SK-N-SH (cell line): ENCODE results near the gene TCIRG1. TPM values are rescaled to one million over a fixed set of nuclear protein-coding genes. Genes with fewer than 3 reads are reported as not detected.

Experiments used
- CTCF ChIA-PET: fragments of 300-600, 350-600 bp; formaldehyde crosslinking; extraction: SDS; loops from one replicate; lab custom pipeline; 2021; lab: Yijun Ruan, JAX
- POLR2A ChIA-PET: fragments of 350-600 bp; sonication (Branson Sonifier 250); formaldehyde crosslinking; extraction: SDS; loops from one replicate; lab custom pipeline; 2020; ENCODE audit warnings: antibody characterized with exemption, inconsistent platforms; lab: Yijun Ruan, JAX
- DNase-seq: peaks from one replicate; pipeline ENCODE4 v3.0.0; 2012
- H2AFZ ChIP-seq: fragments of 200-600 bp; sonication (generic); 2 replicates; pipeline ENCODE4 v1.8.1; 2016; ENCODE audit warnings: antibody characterized with exemption, mild to moderate bottlenecking, low read depth
- H3F3A ChIP-seq: fragments of 200-600 bp; sonication (generic); replicated peaks from 2 replicates; pipeline ENCODE3; 2016; ENCODE audit warnings: antibody characterized with exemption, mild to moderate bottlenecking; ENCODE audit not compliant: insufficient read depth
- H3K27ac ChIP-seq, 2 experiments: fragments of 200-500 bp in 1 of 2; fragments of 200-600 bp in 1 of 2; sonication (Bioruptor generic) in 1 of 2; sonication (generic), shearing (Covaris generic) in 1 of 2; 2 replicates each; pipeline versions ENCODE4 v1.5.1 to v1.6.1; 2014 to 2016; ENCODE audit warnings: low read depth in 2 of 2, inconsistent platforms in 1 of 2, low read length in 1 of 2, mild to moderate bottlenecking in 1 of 2, mixed read lengths in 1 of 2
- H3K27me3 ChIP-seq: fragments of 200-600 bp; sonication (generic), shearing (Covaris generic); 2 replicates; pipeline ENCODE4 v1.6.1; 2016; ENCODE audit warnings: mixed run types; ENCODE audit not compliant: insufficient read depth
- H3K36me3 ChIP-seq, 2 experiments: fragments of 200-500 bp in 1 of 2; fragments of 200-600 bp in 1 of 2; sonication (Bioruptor generic) in 1 of 2; sonication (generic) in 1 of 2; replicated peaks in 1 of 2; 2 replicates each; pipeline versions ENCODE3 to v1.5.1; 2014 to 2016; ENCODE audit warnings: low read length in 1 of 2, mild to moderate bottlenecking in 1 of 2; ENCODE audit not compliant: insufficient read depth in 2 of 2, control insufficient read depth in 1 of 2
- H3K4me1 ChIP-seq, 2 experiments: fragments of 200-500 bp in 1 of 2; fragments of 200-600 bp in 1 of 2; sonication (Bioruptor generic) in 1 of 2; sonication (generic), shearing (Covaris generic) in 1 of 2; 2 replicates each; pipeline versions ENCODE4 v1.5.1 to v1.6.1; 2014 to 2016; ENCODE audit warnings: low read depth in 1 of 2, low read length in 1 of 2, mixed run types in 1 of 2; ENCODE audit not compliant: insufficient read depth in 2 of 2, control insufficient read depth in 1 of 2
- H3K4me2 ChIP-seq: fragments of 200-600 bp; sonication (generic), shearing (Covaris generic); 2 replicates; pipeline ENCODE4 v1.6.1; 2017; ENCODE audit warnings: mixed run types
- H3K4me3 ChIP-seq, 2 experiments: fragments of 200-500 bp in 1 of 2; fragments of 200-600 bp in 1 of 2; sonication (Bioruptor generic) in 1 of 2; sonication (generic), shearing (Covaris generic) in 1 of 2; 2 replicates each; pipeline versions ENCODE4 v1.5.1 to v1.8.1; 2014 to 2016; ENCODE audit warnings: low read depth in 2 of 2, inconsistent platforms in 1 of 2, low read length in 1 of 2, mild to moderate bottlenecking in 1 of 2, mixed read lengths in 1 of 2, moderate library complexity in 1 of 2
- H3K79me2 ChIP-seq: fragments of 200-600 bp; sonication (generic); 2 replicates; pipeline ENCODE4 v1.8.1; 2017; ENCODE audit warnings: mild to moderate bottlenecking; ENCODE audit not compliant: insufficient read depth
- H3K9ac ChIP-seq: fragments of 200-600 bp; sonication (generic); 2 replicates; pipeline ENCODE4 v1.6.1; 2017; ENCODE audit warnings: mixed run types
- H3K9me2 ChIP-seq: fragments of 200-600 bp; sonication (generic); 2 replicates; pipeline ENCODE4 v1.6.1; 2017; ENCODE audit warnings: mixed run types
- H3K9me3 ChIP-seq: fragments of 200-600 bp; sonication (generic); 2 replicates; pipeline ENCODE4 v1.6.1; 2017; ENCODE audit warnings: mixed run types, mild to moderate bottlenecking, moderate library complexity
- H4K20me1 ChIP-seq: fragments of 200-600 bp; sonication (generic); 2 replicates; pipeline ENCODE4 v1.6.1; 2017; ENCODE audit warnings: mild to moderate bottlenecking, mixed run types; ENCODE audit not compliant: insufficient read depth
- CHD2 ChIP-seq: fragments of 150-350 bp; IDR thresholded peaks from 2 replicates; pipeline ENCODE4 v1.6.1; 2018; ENCODE audit warnings: low read length; ENCODE audit not compliant: partially characterized antibody
- EP300 ChIP-seq, 2 experiments: IDR thresholded peaks; 2 replicates each; pipeline versions ENCODE4 v1.4.0 to v1.6.1; 2012; ENCODE audit warnings: borderline replicate concordance in 1 of 2, low read depth in 1 of 2, low read length in 1 of 2
- FOSL2 ChIP-seq: IDR thresholded peaks from 2 replicates; pipeline ENCODE4 v1.4.0; 2012; ENCODE audit warnings: low read depth, mild to moderate bottlenecking, moderate library complexity, borderline replicate concordance
- GABPA ChIP-seq: IDR thresholded peaks from 2 replicates; pipeline ENCODE4 v1.4.0; 2012; ENCODE audit warnings: low read depth, mild to moderate bottlenecking
- MEF2A ChIP-seq: IDR thresholded peaks from 2 replicates; pipeline ENCODE4 v1.4.0; 2012; ENCODE audit warnings: low read depth, borderline replicate concordance
- MXI1 ChIP-seq: IDR thresholded peaks from 2 replicates; pipeline ENCODE4 v1.6.1; 2012; ENCODE audit warnings: mild to moderate bottlenecking, low read depth, low read length, improper control_type of control experiment
- POLR2AphosphoS5 ChIP-seq: IDR thresholded peaks from 2 replicates; pipeline ENCODE4 v1.6.1; 2012; ENCODE audit warnings: low read depth, low read length
- RCOR1 ChIP-seq: fragments of 150-350 bp; IDR thresholded peaks from 2 replicates; pipeline ENCODE4 v1.6.1; 2017; ENCODE audit warnings: antibody characterized with exemption, low read length
- SMC3 ChIP-seq: IDR thresholded peaks from 2 replicates; pipeline ENCODE4 v1.6.1; 2012; ENCODE audit warnings: low read depth, low read length, improper control_type of control experiment
- TEAD4 ChIP-seq: IDR thresholded peaks from 2 replicates; pipeline ENCODE4 v1.4.0; 2012; ENCODE audit warnings: mild to moderate bottlenecking, borderline replicate concordance; ENCODE audit not compliant: insufficient read depth
- YY1 ChIP-seq: IDR thresholded peaks from 2 replicates; pipeline ENCODE4 v1.4.0; 2012; ENCODE audit warnings: low read depth, mild to moderate bottlenecking
- WGBS: methylation state at CpG from one replicate; pipeline ENCODE4 v1.1.6; 2017; ENCODE audit warnings: low lambda C conversion rate; 5-methylcytosine and 5-hydroxymethylcytosine counted together
- polyA plus RNA-seq, 3 experiments: library from polyadenylated mRNA; depleted of rRNA; stranded (reverse); fragments of >200 nt; gene quantifications; 2 replicates each; pipeline ENCODE4 v1.2.3, GENCODE V29; 2012
- TF ChIP-seq, protein P1 (sequence below): fragments of 150-350 bp; IDR thresholded peaks from 2 replicates; pipeline ENCODE4 v1.6.1; 2017; ENCODE audit warnings: antibody characterized with exemption, low read length, low read depth, borderline replicate concordance
- TF ChIP-seq, protein P2 (sequence below): IDR thresholded peaks from 2 replicates; pipeline ENCODE4; 2012
- TF ChIP-seq, protein P3 (sequence below): IDR thresholded peaks from 2 replicates; pipeline ENCODE4 v1.4.0; 2012; ENCODE audit warnings: low read depth, borderline replicate concordance
- TF ChIP-seq, protein P4 (sequence below): fragments of 200-600 bp; sonication (generic); IDR thresholded peaks from 2 replicates; pipeline ENCODE4 v1.6.1; 2017; ENCODE audit warnings: antibody characterized with exemption, mild to moderate bottlenecking, moderate library complexity
- TF ChIP-seq, protein P5 (sequence below): IDR thresholded peaks from 2 replicates; pipeline ENCODE4 v1.4.0; 2012; ENCODE audit warnings: low read depth
- TF ChIP-seq, protein P6 (sequence below): IDR thresholded peaks from 2 replicates; pipeline ENCODE4 v1.4.0; 2012; ENCODE audit warnings: low read depth, borderline replicate concordance

Gene TCIRG1
- polyA plus RNA-seq, 1 of the 3 experiments (the other 2 are of a cell fraction) = 0.58 TPM

DNA sequence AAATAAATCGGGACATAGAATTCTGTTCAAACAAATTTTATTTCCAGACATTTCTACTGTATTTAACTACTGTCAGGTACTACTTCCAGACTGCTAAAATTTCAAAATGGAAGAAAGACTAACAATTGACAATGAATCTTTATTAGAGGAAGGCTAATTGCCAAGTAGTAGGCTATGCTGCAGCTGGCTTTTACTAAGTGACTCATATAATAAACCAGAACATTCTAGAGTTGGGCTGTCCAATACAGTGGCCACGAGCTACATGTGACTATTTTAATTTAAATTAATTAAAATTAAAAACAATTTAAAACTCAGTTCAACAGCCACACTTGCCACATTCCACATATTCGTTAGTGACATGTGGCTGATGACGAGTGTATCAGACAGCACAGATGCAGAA, 54.7 kb downstream of the TCIRG1 start:
- H3K27ac ChIP-seq = no peak overlapping the region
- ChIA-PET POLR2A (no interaction called here), CTCF (interaction anchor here (1.5 kb wide), 1 partner anchor 116 kb away, joined by 6 read pairs; no protein-coding TSS in a partner anchor)
- no peak for DNase-seq
- peaks cover 5% of the 10 kb centered on the region for H3F3A ChIP-seq
- H3K4me2 ChIP-seq = no peak overlapping the region
- no peaks in the 10 kb centered on the region for H3K27me3 ChIP-seq
- no peak overlapping the region for H3K9ac ChIP-seq
- no peaks in the 10 kb centered on the region for H3K9me3 ChIP-seq
- TF ChIP-seq YY1 = no peak
- no peak for TF ChIP-seq POLR2AphosphoS5
- TF ChIP-seq, protein P1, sequence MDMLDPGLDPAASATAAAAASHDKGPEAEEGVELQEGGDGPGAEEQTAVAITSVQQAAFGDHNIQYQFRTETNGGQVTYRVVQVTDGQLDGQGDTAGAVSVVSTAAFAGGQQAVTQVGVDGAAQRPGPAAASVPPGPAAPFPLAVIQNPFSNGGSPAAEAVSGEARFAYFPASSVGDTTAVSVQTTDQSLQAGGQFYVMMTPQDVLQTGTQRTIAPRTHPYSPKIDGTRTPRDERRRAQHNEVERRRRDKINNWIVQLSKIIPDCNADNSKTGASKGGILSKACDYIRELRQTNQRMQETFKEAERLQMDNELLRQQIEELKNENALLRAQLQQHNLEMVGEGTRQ = no peak
- TF ChIP-seq, protein P2, sequence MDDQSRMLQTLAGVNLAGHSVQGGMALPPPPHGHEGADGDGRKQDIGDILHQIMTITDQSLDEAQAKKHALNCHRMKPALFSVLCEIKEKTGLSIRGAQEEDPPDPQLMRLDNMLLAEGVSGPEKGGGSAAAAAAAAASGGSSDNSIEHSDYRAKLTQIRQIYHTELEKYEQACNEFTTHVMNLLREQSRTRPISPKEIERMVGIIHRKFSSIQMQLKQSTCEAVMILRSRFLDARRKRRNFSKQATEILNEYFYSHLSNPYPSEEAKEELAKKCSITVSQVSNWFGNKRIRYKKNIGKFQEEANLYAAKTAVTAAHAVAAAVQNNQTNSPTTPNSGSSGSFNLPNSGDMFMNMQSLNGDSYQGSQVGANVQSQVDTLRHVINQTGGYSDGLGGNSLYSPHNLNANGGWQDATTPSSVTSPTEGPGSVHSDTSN = no peak
- TF ChIP-seq FOSL2 = no peak
- no peak for TF ChIP-seq EP300 (IDR thresholded peaks at IDR 0.05; ENCODE audit: borderline replicate concordance in 1 of 2, low read depth in 1 of 2, low read length in 1 of 2)
- no peak for TF ChIP-seq GABPA
- TF ChIP-seq SMC3 = no peak
- TF ChIP-seq TEAD4 = no peak
- TF ChIP-seq, protein P3, sequence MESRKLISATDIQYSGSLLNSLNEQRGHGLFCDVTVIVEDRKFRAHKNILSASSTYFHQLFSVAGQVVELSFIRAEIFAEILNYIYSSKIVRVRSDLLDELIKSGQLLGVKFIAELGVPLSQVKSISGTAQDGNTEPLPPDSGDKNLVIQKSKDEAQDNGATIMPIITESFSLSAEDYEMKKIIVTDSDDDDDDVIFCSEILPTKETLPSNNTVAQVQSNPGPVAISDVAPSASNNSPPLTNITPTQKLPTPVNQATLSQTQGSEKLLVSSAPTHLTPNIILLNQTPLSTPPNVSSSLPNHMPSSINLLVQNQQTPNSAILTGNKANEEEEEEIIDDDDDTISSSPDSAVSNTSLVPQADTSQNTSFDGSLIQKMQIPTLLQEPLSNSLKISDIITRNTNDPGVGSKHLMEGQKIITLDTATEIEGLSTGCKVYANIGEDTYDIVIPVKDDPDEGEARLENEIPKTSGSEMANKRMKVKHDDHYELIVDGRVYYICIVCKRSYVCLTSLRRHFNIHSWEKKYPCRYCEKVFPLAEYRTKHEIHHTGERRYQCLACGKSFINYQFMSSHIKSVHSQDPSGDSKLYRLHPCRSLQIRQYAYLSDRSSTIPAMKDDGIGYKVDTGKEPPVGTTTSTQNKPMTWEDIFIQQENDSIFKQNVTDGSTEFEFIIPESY = no peak
- TF ChIP-seq, protein P4, sequence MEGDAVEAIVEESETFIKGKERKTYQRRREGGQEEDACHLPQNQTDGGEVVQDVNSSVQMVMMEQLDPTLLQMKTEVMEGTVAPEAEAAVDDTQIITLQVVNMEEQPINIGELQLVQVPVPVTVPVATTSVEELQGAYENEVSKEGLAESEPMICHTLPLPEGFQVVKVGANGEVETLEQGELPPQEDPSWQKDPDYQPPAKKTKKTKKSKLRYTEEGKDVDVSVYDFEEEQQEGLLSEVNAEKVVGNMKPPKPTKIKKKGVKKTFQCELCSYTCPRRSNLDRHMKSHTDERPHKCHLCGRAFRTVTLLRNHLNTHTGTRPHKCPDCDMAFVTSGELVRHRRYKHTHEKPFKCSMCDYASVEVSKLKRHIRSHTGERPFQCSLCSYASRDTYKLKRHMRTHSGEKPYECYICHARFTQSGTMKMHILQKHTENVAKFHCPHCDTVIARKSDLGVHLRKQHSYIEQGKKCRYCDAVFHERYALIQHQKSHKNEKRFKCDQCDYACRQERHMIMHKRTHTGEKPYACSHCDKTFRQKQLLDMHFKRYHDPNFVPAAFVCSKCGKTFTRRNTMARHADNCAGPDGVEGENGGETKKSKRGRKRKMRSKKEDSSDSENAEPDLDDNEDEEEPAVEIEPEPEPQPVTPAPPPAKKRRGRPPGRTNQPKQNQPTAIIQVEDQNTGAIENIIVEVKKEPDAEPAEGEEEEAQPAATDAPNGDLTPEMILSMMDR = no peak
- TF ChIP-seq CHD2 = no peak
- no peak for TF ChIP-seq RCOR1
- TF ChIP-seq, protein P5, sequence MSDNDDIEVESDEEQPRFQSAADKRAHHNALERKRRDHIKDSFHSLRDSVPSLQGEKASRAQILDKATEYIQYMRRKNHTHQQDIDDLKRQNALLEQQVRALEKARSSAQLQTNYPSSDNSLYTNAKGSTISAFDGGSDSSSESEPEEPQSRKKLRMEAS = no peak
- no peak for TF ChIP-seq MEF2A
- TF ChIP-seq, protein P6, sequence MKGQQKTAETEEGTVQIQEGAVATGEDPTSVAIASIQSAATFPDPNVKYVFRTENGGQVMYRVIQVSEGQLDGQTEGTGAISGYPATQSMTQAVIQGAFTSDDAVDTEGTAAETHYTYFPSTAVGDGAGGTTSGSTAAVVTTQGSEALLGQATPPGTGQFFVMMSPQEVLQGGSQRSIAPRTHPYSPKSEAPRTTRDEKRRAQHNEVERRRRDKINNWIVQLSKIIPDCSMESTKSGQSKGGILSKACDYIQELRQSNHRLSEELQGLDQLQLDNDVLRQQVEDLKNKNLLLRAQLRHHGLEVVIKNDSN = no peak
- TF ChIP-seq MXI1 = no peak
- TF ChIP-seq, all 33 proteins: peak for 0
- Histone ChIP-seq H3K9me2 (no peaks in the 10 kb centered on the region), H4K20me1 (0 out of 2 replicates have a peak, but pooled peaks cover 6% of the 10 kb centered on the region), H3K79me2 (peaks cover 4% of the 10 kb centered on the region; the same call in 1 of the 2 replicates), H3K36me3 (peaks cover 0 to 20% of the 10 kb centered on the region in 2 experiments), H3K4me3 (no peak overlapping the region), H2AFZ (no peak overlapping the region), H3K4me1 (no peaks in the 10 kb centered on the region; a peak in 1 of 4 replicates)
- 95% methylated on average over 4 of the region's 4 CpGs for WGBS
